Tibial nerve (tissue), 4 donors: ENCODE data around the gene CCNF. TPM values are rescaled to one million over a fixed set of nuclear protein-coding genes. Genes with fewer than 3 reads are reported as not detected.

Source experiments
- DNase-seq, 2 donors: peaks; one replicate each; pipeline ENCODE4 v3.0.0-alpha.2; 2019; ENCODE audit warnings: low spot score in 2 of 2
- H3K27ac ChIP-seq, 4 donors: fragments of 200-600 bp; sonication (generic) in 3 of 4; one replicate each; pipeline ENCODE4 v1.5.1; 2017 to 2019; ENCODE audit warnings: mild to moderate bottlenecking in 1 of 4
- H3K27me3 ChIP-seq, 2 donors: fragments of 200-600 bp; sonication (generic) in 1 of 2; one replicate each; pipeline versions ENCODE4 v1.5.1 to v1.6.0; 2017 to 2019
- H3K36me3 ChIP-seq, 3 donors: fragments of 200-600 bp; sonication (generic); one replicate each; pipeline ENCODE4 v1.5.1; 2018 to 2019
- H3K4me1 ChIP-seq, 4 donors: fragments of 200-600 bp; sonication (generic) in 3 of 4; one replicate each; pipeline ENCODE4 v1.5.1; 2017 to 2019
- H3K4me3 ChIP-seq, 4 donors: fragments of 200-600 bp; sonication (generic) in 3 of 4; one replicate each; pipeline ENCODE4 v1.5.1; 2017 to 2019; ENCODE audit warnings: mild to moderate bottlenecking in 1 of 4, moderate library complexity in 1 of 4
- H3K9me3 ChIP-seq, 4 donors: fragments of 200-600 bp; sonication (generic) in 3 of 4; one replicate each; pipeline ENCODE4 v1.5.1; 2017 to 2019
- CTCF ChIP-seq, 5 experiments: fragments of 200-600 bp in 3 of 5; fragments of 450-650 bp in 2 of 5; sonication (generic) in 3 of 5; IDR thresholded peaks; one replicate each; pipeline ENCODE4 v1.5.1; 2016 to 2019; ENCODE audit warnings: antibody characterized with exemption in 5 of 5, mild to moderate bottlenecking in 3 of 5, moderate library complexity in 2 of 5
- EP300 ChIP-seq, 2 donors: sonication (generic); formaldehyde crosslinking; IDR thresholded peaks; one replicate each; pipeline ENCODE4 v1.6.1; 2017; ENCODE audit warnings: antibody characterized with exemption in 2 of 2, mild to moderate bottlenecking in 1 of 2
- POLR2A ChIP-seq, 2 donors: fragments of 450-650 bp; IDR thresholded peaks; one replicate each; pipeline ENCODE4 v1.6.1; 2017; ENCODE audit warnings: antibody characterized with exemption in 2 of 2, mild to moderate bottlenecking in 2 of 2, moderate library complexity in 2 of 2
- WGBS, 2 donors: methylation state at CpG; one replicate each; pipeline ENCODE4 v1.1.5; 2018; 5-methylcytosine and 5-hydroxymethylcytosine counted together
- total RNA-seq, 4 donors: library from RNA; depleted of rRNA; stranded (reverse); fragments of >200 nt; gene quantifications; one replicate each; pipeline ENCODE4 v1.1.0, GENCODE V29; 2016

The CCNF gene
- total RNA-seq, 4 donors from 2014 or later: 1.6 to 3.0 (median 2.0) TPM

- Histone ChIP-seq H3K27me3 (no peaks in the 10 kb centered on the region), H3K4me3 (no peak overlapping the region), H3K9me3 (no peaks in the 10 kb centered on the region), H3K27ac (peak overlapping the region in 1 of 4 donors; percentile 73), H3K36me3 (peaks cover 0 to 42% (median 0%) of the 10 kb centered on the region in 3 donors), H3K4me1 (peaks cover 0 to 43% (median 20%) of the 10 kb centered on the region in 4 donors)
- DNase-seq: no peak
- TF ChIP-seq EP300 (IDR thresholded peaks at IDR 0.05) (no peak), POLR2A (IDR thresholded peaks at IDR 0.05) (no peak), CTCF (IDR thresholded peaks at IDR 0.05) (no peak)
- 74 to 77% methylated on average over 15 to 16 of the region's 20 CpGs for WGBS, 2 donors
Measured at GRCh38 chr16:2500430-2500917, 71.2 kb downstream of the CCNF start.

DNA sequence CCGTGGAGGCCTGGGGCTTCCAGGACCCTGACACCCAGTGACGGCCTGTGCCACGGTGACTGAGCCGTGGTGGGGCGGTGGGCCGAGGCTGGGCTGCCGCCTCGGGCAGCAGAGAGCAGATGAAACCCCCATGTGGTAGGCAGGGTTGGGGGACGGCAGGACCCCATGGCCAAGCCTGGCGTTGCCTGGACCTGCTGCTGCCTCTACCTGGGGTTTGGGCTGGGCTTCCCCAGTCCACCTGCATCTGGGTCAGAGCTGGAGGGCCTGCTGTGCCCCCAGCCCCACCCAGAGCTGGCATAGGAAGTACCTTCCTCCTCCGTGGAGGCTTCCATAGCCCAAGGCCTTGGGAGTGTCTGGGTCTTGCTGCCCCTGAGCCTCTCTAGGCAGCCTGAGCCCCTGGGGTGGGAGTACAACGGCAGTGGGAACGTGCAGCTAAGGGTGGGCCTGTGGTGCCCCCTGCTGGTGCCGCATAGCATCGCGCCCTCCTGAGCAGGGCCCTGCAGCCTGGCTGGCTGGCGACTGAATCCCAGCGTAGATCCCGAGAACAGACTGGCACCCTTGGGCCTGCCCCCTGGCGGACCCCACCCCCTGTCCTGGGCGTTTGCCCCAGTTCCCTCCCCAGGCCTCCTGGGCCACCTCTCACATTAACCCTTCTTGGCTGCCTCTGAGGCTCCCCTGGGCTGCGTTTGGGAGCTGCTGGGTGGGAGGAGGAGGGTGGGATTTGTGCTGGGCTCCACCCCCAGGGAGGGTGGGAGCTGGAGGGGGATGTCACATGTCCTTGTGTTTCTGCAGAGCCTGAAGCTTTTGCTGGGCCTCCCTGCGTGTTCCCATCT lies 71.9 kb downstream of the CCNF start:
- Histone ChIP-seq H3K36me3 (peaks cover 0 to 39% (median 0%) of the 10 kb centered on the region in 3 donors), H3K27ac (peak overlapping the region in 3 of 4 donors; percentile 55 to 73 (median 71)), H3K4me3 (peak overlapping the region; percentile 2 to 37 (median 17)), H3K9me3 (no peaks in the 10 kb centered on the region), H3K27me3 (no peaks in the 10 kb centered on the region), H3K4me1 (peaks cover 0 to 43% (median 20%) of the 10 kb centered on the region in 4 donors)
- 3% methylated on average over 12 to 13 of the region's 23 CpGs for WGBS, 2 donors
- DNase-seq: peak; percentile 73 to 86
- peak; percentile 39 to 47 for TF ChIP-seq EP300 (IDR thresholded peaks at IDR 0.05)
- peak; percentile 97 to 99 (median 99) for TF ChIP-seq CTCF (IDR thresholded peaks at IDR 0.05)
- no peak for TF ChIP-seq POLR2A (IDR thresholded peaks at IDR 0.05)

DNA sequence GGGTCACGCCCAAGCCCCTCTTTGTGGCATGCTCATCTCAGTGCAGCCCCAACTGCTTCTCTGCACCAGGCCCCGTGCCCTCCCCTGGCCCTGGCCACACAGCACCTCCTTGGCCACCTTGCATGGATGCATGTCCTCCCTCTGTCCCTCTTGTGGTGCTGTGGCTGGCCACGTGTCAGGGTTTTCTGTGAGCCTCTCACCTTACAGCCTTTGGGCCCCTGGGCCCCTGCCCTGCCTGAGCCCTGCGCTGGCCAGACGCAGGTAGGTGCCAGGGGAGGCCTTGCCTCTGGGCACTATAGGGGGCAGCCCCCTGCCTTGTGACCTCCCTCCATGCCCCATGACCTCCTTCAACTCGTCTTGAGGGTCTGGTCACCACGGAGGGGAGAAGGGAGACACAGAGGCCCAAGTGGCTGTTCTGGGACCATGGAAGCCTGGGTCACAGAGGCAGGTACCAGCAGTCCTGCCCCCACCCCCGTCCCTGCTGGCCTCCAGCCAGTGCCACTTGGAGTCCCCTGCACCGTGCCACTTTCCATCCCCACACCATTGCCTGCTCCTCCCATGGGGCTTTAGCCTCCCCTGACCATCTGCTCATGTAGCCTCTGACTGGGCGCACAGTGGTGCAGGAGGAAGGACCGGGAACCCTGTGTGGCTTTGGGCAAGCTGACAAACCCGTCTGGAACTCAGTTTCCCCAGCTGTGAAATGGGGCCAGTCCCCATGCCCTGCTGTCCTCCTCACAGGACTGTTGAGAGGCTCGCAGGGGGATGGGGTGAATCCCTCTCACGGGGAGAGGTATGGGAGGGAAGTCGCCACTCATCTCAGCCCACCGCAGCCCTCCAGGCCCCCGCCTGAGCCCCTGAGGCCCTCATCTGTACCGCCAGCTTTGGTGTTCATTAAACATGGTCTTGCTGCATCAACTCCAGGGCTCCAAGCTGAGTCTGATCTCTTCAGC lies 73.0 kb downstream of the CCNF start:
- no peak for TF ChIP-seq CTCF (IDR thresholded peaks at IDR 0.05)
- no peak for TF ChIP-seq EP300 (IDR thresholded peaks at IDR 0.05)
- peak overlapping the region in 3 of 4 donors; percentile 44 to 73 (median 52) for H3K27ac ChIP-seq
- peaks cover 0 to 39% (median 18%) of the 10 kb centered on the region in 4 donors for H3K4me1 ChIP-seq
- DNase-seq: no peak
- H3K9me3 ChIP-seq: no peaks in the 10 kb centered on the region
- H3K27me3 ChIP-seq: no peaks in the 10 kb centered on the region
- peaks cover 0 to 28% (median 0%) of the 10 kb centered on the region in 3 donors for H3K36me3 ChIP-seq
- 63 to 64% methylated on average over 15 of the region's 18 CpGs for WGBS, 2 donors
- peak overlapping the region in 1 of 4 donors; percentile 37 for H3K4me3 ChIP-seq

- H3K27me3 ChIP-seq: no peaks in the 10 kb centered on the region
- H3K4me1 ChIP-seq: peaks cover 0 to 27% (median 16%) of the 10 kb centered on the region in 4 donors
- H3K36me3 ChIP-seq: no peaks in the 10 kb centered on the region
- H3K27ac ChIP-seq: no peak overlapping the region
- whole genome bisulfite sequencing, 2 donors: 86 to 87% methylated on average over 14 of the region's 14 CpGs
- no peaks in the 10 kb centered on the region for H3K9me3 ChIP-seq
- DNase-seq: no peak
- TF ChIP-seq CTCF (IDR thresholded peaks at IDR 0.05) (no peak), EP300 (IDR thresholded peaks at IDR 0.05) (no peak), POLR2A (IDR thresholded peaks at IDR 0.05) (no peak)
- no peak overlapping the region for H3K4me3 ChIP-seq
Measured at GRCh38 chr16:2505695-2506094, 76.4 kb downstream of the CCNF start.
